ENCODE data around the gene SETX.
A peak's percentile ranks its signal among the peaks of the same experiment; 100 is the strongest.

The SETX gene

GRCh38 chr9:132235894-132236661 lies 118.7 kb downstream of the SETX start:
- DNase-seq (ENCODE audit: low read depth): peak; percentile 50
- H3K4me3 ChIP-seq (ENCODE audit: low read length): no peak overlapping the region
- peak; percentile 92 for TF ChIP-seq CTCF (conservative IDR thresholded peaks at IDR 0.05; ENCODE audit: low read length)

- DNase-seq (ENCODE audit: low read depth): no peak
- TF ChIP-seq CTCF (conservative IDR thresholded peaks at IDR 0.05; ENCODE audit: low read length): no peak
- no peak overlapping the region for H3K4me3 ChIP-seq (ENCODE audit: low read length)
Observed at GRCh38 chr9:132235125-132235524, 119.7 kb downstream of the SETX start.

GRCh38 chr9:132234535-132234934 lies 120.3 kb downstream of the SETX start:
- no peak overlapping the region for H3K4me3 ChIP-seq (ENCODE audit: low read length)
- no peak for TF ChIP-seq CTCF (conservative IDR thresholded peaks at IDR 0.05; ENCODE audit: low read length)
- no peak for DNase-seq (ENCODE audit: low read depth)

GRCh38 chr9:132233138-132233537 lies 121.6 kb downstream of the SETX start:
- no peak overlapping the region for H3K4me3 ChIP-seq (ENCODE audit: low read length)
- no peak for DNase-seq (ENCODE audit: low read depth)
- no peak for TF ChIP-seq CTCF (conservative IDR thresholded peaks at IDR 0.05; ENCODE audit: low read length)

- TF ChIP-seq CTCF (conservative IDR thresholded peaks at IDR 0.05; ENCODE audit: low read length): no peak
- no peak overlapping the region for H3K4me3 ChIP-seq (ENCODE audit: low read length)
- no peak for DNase-seq (ENCODE audit: low read depth)
Observed at GRCh38 chr9:132232522-132232921, 122.3 kb downstream of the SETX start.

- no peak for TF ChIP-seq CTCF (conservative IDR thresholded peaks at IDR 0.05; ENCODE audit: low read length)
- DNase-seq (ENCODE audit: low read depth): no peak
- H3K4me3 ChIP-seq (ENCODE audit: low read length): no peak overlapping the region
Observed at GRCh38 chr9:132231019-132231701, 123.6 kb downstream of the SETX start.

- H3K4me3 ChIP-seq (ENCODE audit: low read length): no peak overlapping the region
- no peak for TF ChIP-seq CTCF (conservative IDR thresholded peaks at IDR 0.05; ENCODE audit: low read length)
- no peak for DNase-seq (ENCODE audit: low read depth)
Observed at GRCh38 chr9:132230605-132231004, 124.2 kb downstream of the SETX start.
